Activated CD8-positive, alpha-beta T cell treated with anti-CD3 and anti-CD28 coated beads for 36 hours (primary cell): ENCODE measurements around the gene PLXNC1. TPM values are rescaled to one million over a fixed set of nuclear protein-coding genes. Genes with fewer than 3 reads are reported as not detected.

Source experiments
- ATAC-seq: fragments of 200-7000 bp; cut with Tn5 transposase; one replicate; pipeline ENCODE4 v1.10.0; 2021; ENCODE audit warnings: mild to moderate bottlenecking, moderate library complexity
- CTCF ChIA-PET: fragments of 350-600 bp; sonication (Branson Sonifier 250); formaldehyde crosslinking; loops from one replicate; lab custom pipeline; 2021; ENCODE audit warnings: antibody characterized with exemption; lab: Charles Lee
- POLR2A ChIA-PET: fragments of 350-600 bp; sonication (Branson Sonifier 250); formaldehyde crosslinking; loops from one replicate; lab custom pipeline; 2021; ENCODE audit warnings: antibody characterized with exemption; lab: Charles Lee
- DNase-seq: peaks from one replicate; pipeline ENCODE4 v3.0.0-alpha.2; 2020
- H3K27ac Mint-ChIP-seq: one replicate; pipeline ENCODE4 v1.8.0; 2021; ENCODE audit warnings: mild to moderate bottlenecking, mixed read lengths
- H3K27me3 Mint-ChIP-seq: one replicate; pipeline ENCODE4 v1.8.0; 2021; ENCODE audit warnings: mixed read lengths
- H3K36me3 Mint-ChIP-seq: one replicate; pipeline ENCODE4 v1.8.0; 2021; ENCODE audit warnings: low read depth, mixed read lengths
- H3K4me1 Mint-ChIP-seq: one replicate; pipeline ENCODE4 v1.8.0; 2021; ENCODE audit warnings: low read depth, mixed read lengths
- H3K4me3 Mint-ChIP-seq: one replicate; pipeline ENCODE4 v1.8.0; 2021; ENCODE audit warnings: mild to moderate bottlenecking, moderate library complexity, mixed read lengths
- H3K9me3 Mint-ChIP-seq: one replicate; pipeline ENCODE4 v1.8.0; 2021; ENCODE audit warnings: mixed read lengths
- CTCF ChIP-seq: fragments of 200-600 bp; IDR thresholded peaks from one replicate; pipeline ENCODE4 v1.8.0; 2022; ENCODE audit warnings: antibody characterized with exemption, mild to moderate bottlenecking
- intact Hi-C: fragments of 100-400 bp; cut with micrococcal nuclease; formaldehyde crosslinking; loops from one replicate; pipeline ENCODE4 v1.10.0; 2022
- total RNA-seq, 2 experiments: library from RNA; stranded (reverse); gene quantifications; one replicate each; pipeline ENCODE4 v1.2.3, GENCODE V29; 2021

The PLXNC1 gene
- total RNA-seq, 2 experiments from 2014 or later: 8.8 to 9.5 TPM

- POLR2A ChIA-PET: no interaction called here
- Mint-ChIP-seq H3K9me3 (no peaks in the 10 kb centered on the region), H3K36me3 (no peaks in the 10 kb centered on the region), H3K27ac (no peak overlapping the region), H3K4me1 (peaks cover 6% of the 10 kb centered on the region), H3K27me3 (peaks cover 2% of the 10 kb centered on the region), H3K4me3 (no peak overlapping the region)
- intact Hi-C loops: no loop called here
- CTCF ChIA-PET: interaction anchor here (1.3 kb wide), 1 partner anchor 395 kb away, joined by 8 read pairs; no protein-coding TSS in a partner anchor
- DNase-seq: no peak
- no peak for TF ChIP-seq CTCF
- ATAC-seq: no peak
Observed at GRCh38 chr12:94139816-94140215, 8.6 kb upstream of the PLXNC1 start.

- H3K4me3 Mint-ChIP-seq: no peak overlapping the region
- ATAC-seq (peak; percentile 79), DNase-seq (peak; percentile 65)
- ChIA-PET POLR2A (interaction anchor here (0.6 kb wide), 1 partner anchor 493 kb away, joined by 3 read pairs; no protein-coding TSS in a partner anchor), CTCF (interaction anchor here (1.2 to 2.0 kb wide), 4 partner anchors 11 to 394 kb away, joined by 3 to 10 read pairs (median 6); no protein-coding TSS in a partner anchor)
- peak; percentile 61 for TF ChIP-seq CTCF
- H3K4me1 Mint-ChIP-seq: peaks cover 6% of the 10 kb centered on the region
- peaks cover 2% of the 10 kb centered on the region for H3K27me3 Mint-ChIP-seq
- H3K9me3 Mint-ChIP-seq: no peaks in the 10 kb centered on the region
- no peak overlapping the region for H3K27ac Mint-ChIP-seq
- intact Hi-C loops: no loop called here
- H3K36me3 Mint-ChIP-seq: no peaks in the 10 kb centered on the region
Observed at GRCh38 chr12:94140556-94140955, 7.8 kb upstream of the PLXNC1 start.

- H3K27me3 Mint-ChIP-seq: peaks cover 3% of the 10 kb centered on the region
- peaks cover 6% of the 10 kb centered on the region for H3K4me1 Mint-ChIP-seq
- no peak overlapping the region for H3K27ac Mint-ChIP-seq
- POLR2A ChIA-PET: no interaction called here
- intact Hi-C loops: no loop called here
- DNase-seq (no peak), ATAC-seq (no peak)
- no peak for TF ChIP-seq CTCF
- no peaks in the 10 kb centered on the region for H3K9me3 Mint-ChIP-seq
- CTCF ChIA-PET: interaction anchor here (1.2 to 2.0 kb wide), 5 partner anchors 11 to 394 kb away, joined by 3 to 10 read pairs (median 6); no protein-coding TSS in a partner anchor
- no peaks in the 10 kb centered on the region for H3K36me3 Mint-ChIP-seq
- no peak overlapping the region for H3K4me3 Mint-ChIP-seq
Observed at GRCh38 chr12:94141004-94141764, 7.2 kb upstream of the PLXNC1 start.

GRCh38 chr12:94141892-94142291, 6.5 kb upstream of the PLXNC1 start:
- peaks cover 6% of the 10 kb centered on the region for H3K4me1 Mint-ChIP-seq
- intact Hi-C loops: no loop called here
- CTCF ChIA-PET: interaction anchor here (0.9 to 2.0 kb wide), 6 partner anchors 12 to 393 kb away, joined by 3 to 10 read pairs (median 3); no protein-coding TSS in a partner anchor
- DNase-seq: no peak
- no peaks in the 10 kb centered on the region for H3K9me3 Mint-ChIP-seq
- no peak overlapping the region for H3K4me3 Mint-ChIP-seq
- H3K36me3 Mint-ChIP-seq: no peaks in the 10 kb centered on the region
- POLR2A ChIA-PET: no interaction called here
- peaks cover 10% of the 10 kb centered on the region for H3K27me3 Mint-ChIP-seq
- no peak overlapping the region for H3K27ac Mint-ChIP-seq
- no peak for ATAC-seq
- no peak for TF ChIP-seq CTCF

GRCh38 chr12:94143438-94143837, 4.9 kb upstream of the PLXNC1 start:
- intact Hi-C loops: no loop called here
- POLR2A ChIA-PET: no interaction called here
- Mint-ChIP-seq H3K9me3 (no peaks in the 10 kb centered on the region), H3K27me3 (peaks cover 17% of the 10 kb centered on the region), H3K4me1 (peaks cover 14% of the 10 kb centered on the region), H3K4me3 (no peak overlapping the region), H3K27ac (no peak overlapping the region), H3K36me3 (no peaks in the 10 kb centered on the region)
- CTCF ChIA-PET: interaction anchor here (1.1 to 4.9 kb wide), 3 partner anchors 9 to 391 kb away, joined by 3 to 27 read pairs (median 13); no protein-coding TSS in a partner anchor
- DNase-seq (no peak), ATAC-seq (no peak)
- no peak for TF ChIP-seq CTCF
